ENCODE measurements around the gene MYO7B.

MYO7B gene

GRCh38 chr2:127560931-127561280 is 25.4 kb downstream of the MYO7B start:
- Histone ChIP-seq H3K27ac (ENCODE audit: low read length) (no peak overlapping the region), H2AFZ (ENCODE audit: low read length) (no peak overlapping the region), H3K9me3 (replicated peaks; ENCODE audit: insufficient read depth, low read length) (no peaks in the 10 kb centered on the region), H3K4me1 (ENCODE audit: low read length) (peaks cover 22% of the 10 kb centered on the region), H3K9ac (ENCODE audit: low read length) (no peak overlapping the region), H3K36me3 (replicated peaks; ENCODE audit: insufficient read depth, low read length) (no peaks in the 10 kb centered on the region), H3K4me3 (ENCODE audit: low read length) (no peak overlapping the region), H3K9me2 (replicated peaks; ENCODE audit: insufficient read depth, low read length) (no peaks in the 10 kb centered on the region), H4K20me1 (ENCODE audit: insufficient read depth, low read length) (peaks cover 12% of the 10 kb centered on the region; the same call in 1 of the 2 replicates), H3F3A (ENCODE audit: insufficient read depth, low read length) (peaks cover 16% of the 10 kb centered on the region), H3K4me2 (ENCODE audit: low read depth, low read length) (no peak overlapping the region), H3K27me3 (replicated peaks; ENCODE audit: insufficient read depth, low read length) (peaks cover 57% of the 10 kb centered on the region), H3K79me2 (ENCODE audit: low read length) (no peaks in the 10 kb centered on the region)
- DNase-seq = no peak
- TF ChIP-seq EZH2phosphoT487 (IDR thresholded peaks at IDR 0.05; ENCODE audit: low read length) = no peak
- TF ChIP-seq, protein P1, sequence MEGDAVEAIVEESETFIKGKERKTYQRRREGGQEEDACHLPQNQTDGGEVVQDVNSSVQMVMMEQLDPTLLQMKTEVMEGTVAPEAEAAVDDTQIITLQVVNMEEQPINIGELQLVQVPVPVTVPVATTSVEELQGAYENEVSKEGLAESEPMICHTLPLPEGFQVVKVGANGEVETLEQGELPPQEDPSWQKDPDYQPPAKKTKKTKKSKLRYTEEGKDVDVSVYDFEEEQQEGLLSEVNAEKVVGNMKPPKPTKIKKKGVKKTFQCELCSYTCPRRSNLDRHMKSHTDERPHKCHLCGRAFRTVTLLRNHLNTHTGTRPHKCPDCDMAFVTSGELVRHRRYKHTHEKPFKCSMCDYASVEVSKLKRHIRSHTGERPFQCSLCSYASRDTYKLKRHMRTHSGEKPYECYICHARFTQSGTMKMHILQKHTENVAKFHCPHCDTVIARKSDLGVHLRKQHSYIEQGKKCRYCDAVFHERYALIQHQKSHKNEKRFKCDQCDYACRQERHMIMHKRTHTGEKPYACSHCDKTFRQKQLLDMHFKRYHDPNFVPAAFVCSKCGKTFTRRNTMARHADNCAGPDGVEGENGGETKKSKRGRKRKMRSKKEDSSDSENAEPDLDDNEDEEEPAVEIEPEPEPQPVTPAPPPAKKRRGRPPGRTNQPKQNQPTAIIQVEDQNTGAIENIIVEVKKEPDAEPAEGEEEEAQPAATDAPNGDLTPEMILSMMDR (IDR thresholded peaks at IDR 0.05; ENCODE audit: low read length) = no peak
- no peak for TF ChIP-seq EZH2 (optimal IDR thresholded peaks at IDR 0.05; ENCODE audit: low read depth, low read length)

DNA sequence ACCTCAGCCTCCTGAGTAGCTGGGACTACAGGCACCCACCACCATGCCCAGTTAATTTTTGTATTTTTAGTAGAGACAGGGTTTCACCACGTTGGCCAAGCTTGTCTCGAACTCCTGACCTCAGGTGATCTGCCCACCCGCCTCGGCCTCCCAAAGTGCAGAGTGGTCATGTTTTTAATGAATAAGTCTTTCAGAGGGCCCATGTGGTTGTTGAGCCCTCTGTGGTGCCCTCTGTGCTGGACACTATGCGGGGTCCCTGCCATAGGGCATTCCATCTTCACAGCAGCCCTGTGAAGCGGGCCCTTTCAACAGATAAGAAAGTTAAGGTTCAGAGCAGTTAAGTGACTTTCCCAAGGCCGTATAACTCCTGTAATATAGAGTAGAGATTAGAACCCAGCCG is 25.9 kb downstream of the MYO7B start:
- Histone ChIP-seq H3K9me2 (replicated peaks; ENCODE audit: insufficient read depth, low read length) (no peaks in the 10 kb centered on the region), H2AFZ (ENCODE audit: low read length) (no peak overlapping the region), H3F3A (ENCODE audit: insufficient read depth, low read length) (peaks cover 16% of the 10 kb centered on the region), H3K4me3 (ENCODE audit: low read length) (no peak overlapping the region), H3K4me1 (ENCODE audit: low read length) (peaks cover 22% of the 10 kb centered on the region), H3K27ac (ENCODE audit: low read length) (no peak overlapping the region), H3K4me2 (ENCODE audit: low read depth, low read length) (no peak overlapping the region), H3K36me3 (replicated peaks; ENCODE audit: insufficient read depth, low read length) (no peaks in the 10 kb centered on the region), H3K79me2 (ENCODE audit: low read length) (no peaks in the 10 kb centered on the region), H4K20me1 (ENCODE audit: insufficient read depth, low read length) (peaks cover 12% of the 10 kb centered on the region; the same call in 1 of the 2 replicates), H3K27me3 (replicated peaks; ENCODE audit: insufficient read depth, low read length) (peaks cover 61% of the 10 kb centered on the region), H3K9ac (ENCODE audit: low read length) (no peak overlapping the region), H3K9me3 (replicated peaks; ENCODE audit: insufficient read depth, low read length) (no peaks in the 10 kb centered on the region)
- no peak for DNase-seq
- TF ChIP-seq EZH2 (optimal IDR thresholded peaks at IDR 0.05; ENCODE audit: low read depth, low read length) = no peak
- TF ChIP-seq, protein P1 (IDR thresholded peaks at IDR 0.05; ENCODE audit: low read length) = no peak

DNA sequence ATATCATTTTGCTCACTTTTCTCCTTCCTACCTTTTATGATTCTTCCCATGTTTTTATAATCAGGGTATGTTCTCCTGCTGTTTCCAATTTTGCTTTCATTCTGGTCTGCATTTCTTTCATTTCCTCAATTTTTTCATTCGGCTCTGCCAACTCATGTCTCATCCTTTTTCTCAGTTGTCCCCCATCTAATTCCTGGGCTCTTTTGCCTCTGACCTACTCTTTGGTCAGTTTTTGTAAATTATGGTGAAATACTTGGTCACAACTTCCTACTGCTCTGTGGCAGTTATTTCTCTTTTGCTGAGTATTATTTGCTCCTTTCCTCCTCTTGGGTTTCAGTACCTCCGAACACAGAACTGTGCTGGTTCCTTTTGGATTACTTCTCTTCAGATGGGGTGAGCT is 27.5 kb downstream of the MYO7B start:
- Histone ChIP-seq H3K27ac (ENCODE audit: low read length) (peak overlapping the region; percentile 28; the same call in 1 of the 2 replicates), H3K4me3 (ENCODE audit: low read length) (no peak overlapping the region), H3K9me3 (replicated peaks; ENCODE audit: insufficient read depth, low read length) (no peaks in the 10 kb centered on the region), H3K79me2 (ENCODE audit: low read length) (no peaks in the 10 kb centered on the region), H3K36me3 (replicated peaks; ENCODE audit: insufficient read depth, low read length) (no peaks in the 10 kb centered on the region), H3K4me1 (ENCODE audit: low read length) (peaks cover 22% of the 10 kb centered on the region), H3K9me2 (replicated peaks; ENCODE audit: insufficient read depth, low read length) (no peaks in the 10 kb centered on the region), H4K20me1 (ENCODE audit: insufficient read depth, low read length) (peaks cover 12% of the 10 kb centered on the region; the same call in 1 of the 2 replicates), H3K27me3 (replicated peaks; ENCODE audit: insufficient read depth, low read length) (peaks cover 72% of the 10 kb centered on the region), H2AFZ (ENCODE audit: low read length) (no peak overlapping the region), H3K9ac (ENCODE audit: low read length) (no peak overlapping the region), H3F3A (ENCODE audit: insufficient read depth, low read length) (peaks cover 16% of the 10 kb centered on the region), H3K4me2 (ENCODE audit: low read depth, low read length) (peak overlapping the region; percentile 71; the same call in 1 of the 2 replicates)
- no peak for DNase-seq
- TF ChIP-seq EZH2 (optimal IDR thresholded peaks at IDR 0.05; ENCODE audit: low read depth, low read length) (no peak), EZH2phosphoT487 (IDR thresholded peaks at IDR 0.05; ENCODE audit: low read length) (no peak)
- TF ChIP-seq, protein P1 (IDR thresholded peaks at IDR 0.05; ENCODE audit: low read length) = no peak
